ENCODE measurements around the gene CLEC20A. TPM values are rescaled to one million over a fixed set of nuclear protein-coding genes. Genes with fewer than 3 reads are reported as not detected.

CLEC20A gene
- total RNA-seq, 4 donors from 2014 or later: not detected

GRCh38 chr1:178461104-178461503, 35.7 kb downstream of the CLEC20A start:
- Histone ChIP-seq H3K9me3 (no peaks in the 10 kb centered on the region), H3K4me1 (no peaks in the 10 kb centered on the region), H3K27me3 (no peaks in the 10 kb centered on the region), H3K4me3 (no peak overlapping the region), H3K27ac (no peak overlapping the region), H3K36me3 (no peaks in the 10 kb centered on the region)
- TF ChIP-seq POLR2A (IDR thresholded peaks at IDR 0.05): no peak
- no peak for TF ChIP-seq CTCF (IDR thresholded peaks at IDR 0.05)
- intact Hi-C loops (cut with DNase I; ENCODE audit: low total_unique reads): no loop called here
- no peak for DNase-seq

DNA sequence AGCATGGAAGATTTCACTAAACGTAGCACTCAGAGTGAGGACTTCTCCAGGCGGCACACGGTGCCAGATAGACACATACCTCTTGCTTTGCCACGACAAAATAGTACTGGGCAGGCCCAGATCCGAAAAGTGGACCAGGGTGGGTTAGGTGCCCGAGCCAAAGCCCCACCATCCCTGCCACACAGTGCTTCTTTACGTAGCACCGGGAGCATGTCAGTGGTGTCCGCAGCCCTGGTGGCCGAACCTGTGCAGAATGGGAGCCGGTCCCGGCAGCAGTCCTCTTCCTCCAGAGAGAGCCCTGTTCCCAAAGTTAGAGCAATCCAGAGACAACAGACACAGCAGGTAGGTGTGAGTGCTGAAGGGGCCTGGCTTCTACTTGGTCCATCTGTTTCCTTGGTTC, 38.6 kb downstream of the CLEC20A start:
- no peaks in the 10 kb centered on the region for H3K9me3 ChIP-seq
- no peaks in the 10 kb centered on the region for H3K4me1 ChIP-seq
- intact Hi-C loops (cut with DNase I; ENCODE audit: low total_unique reads): no loop called here
- no peak for DNase-seq
- no peak overlapping the region for H3K4me3 ChIP-seq
- no peaks in the 10 kb centered on the region for H3K27me3 ChIP-seq
- H3K27ac ChIP-seq: no peak overlapping the region
- TF ChIP-seq POLR2A (IDR thresholded peaks at IDR 0.05): no peak
- no peak for TF ChIP-seq CTCF (IDR thresholded peaks at IDR 0.05)
- no peaks in the 10 kb centered on the region for H3K36me3 ChIP-seq

- DNase-seq: no peak
- H3K4me1 ChIP-seq: no peaks in the 10 kb centered on the region
- no peaks in the 10 kb centered on the region for H3K9me3 ChIP-seq
- TF ChIP-seq POLR2A (IDR thresholded peaks at IDR 0.05): no peak
- no peak overlapping the region for H3K4me3 ChIP-seq
- intact Hi-C loops (cut with DNase I; ENCODE audit: low total_unique reads): no loop called here
- H3K27ac ChIP-seq: no peak overlapping the region
- H3K27me3 ChIP-seq: no peaks in the 10 kb centered on the region
- no peaks in the 10 kb centered on the region for H3K36me3 ChIP-seq
Observed at GRCh38 chr1:178457651-178458050, 39.1 kb downstream of the CLEC20A start.

DNA sequence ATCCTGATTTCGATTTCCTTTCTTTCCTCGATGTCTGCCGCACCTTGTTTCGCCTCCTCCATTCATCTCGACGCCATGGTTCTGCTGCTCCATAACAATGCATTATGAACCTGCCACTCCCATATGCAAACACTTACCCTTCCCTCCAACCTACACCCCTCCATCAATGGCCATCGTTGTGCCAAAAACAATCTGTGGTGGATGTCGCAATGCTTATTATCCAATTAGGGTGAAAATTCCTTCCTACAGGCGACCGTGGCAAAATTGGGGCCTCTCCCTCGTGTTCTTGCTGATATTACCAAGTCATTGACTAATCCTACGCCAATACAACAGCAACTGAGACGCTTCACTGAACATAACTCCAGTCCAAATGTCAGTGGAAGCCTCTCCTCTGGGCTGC, 40.3 kb downstream of the CLEC20A start:
- Histone ChIP-seq H3K27ac (no peak overlapping the region), H3K27me3 (no peaks in the 10 kb centered on the region), H3K9me3 (no peaks in the 10 kb centered on the region), H3K4me3 (no peak overlapping the region), H3K36me3 (no peaks in the 10 kb centered on the region), H3K4me1 (no peaks in the 10 kb centered on the region)
- DNase-seq: no peak
- intact Hi-C loops (cut with DNase I; ENCODE audit: low total_unique reads): no loop called here
- TF ChIP-seq CTCF (IDR thresholded peaks at IDR 0.05) (no peak), POLR2A (IDR thresholded peaks at IDR 0.05) (no peak)

DNA sequence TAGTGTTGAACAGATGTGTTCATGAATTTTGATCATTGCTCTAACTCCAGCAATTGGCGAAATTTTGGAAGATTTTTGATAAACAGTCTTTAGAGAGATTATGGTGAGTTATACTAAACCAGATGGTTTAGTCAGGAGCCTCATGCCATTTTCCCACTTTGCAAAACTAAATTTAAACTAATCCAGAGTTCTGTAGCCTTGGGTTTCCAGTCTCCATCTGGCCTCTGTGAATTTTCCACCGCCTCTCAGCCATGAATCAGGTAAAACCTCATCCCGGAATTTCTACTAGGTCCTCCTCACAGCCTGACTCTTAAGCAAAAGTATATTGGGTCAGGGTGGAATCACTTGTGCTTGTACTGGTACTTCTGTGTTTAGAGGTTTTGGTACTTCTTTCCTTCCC, 44.8 kb downstream of the CLEC20A start:
- Histone ChIP-seq H3K4me3 (no peak overlapping the region), H3K4me1 (no peaks in the 10 kb centered on the region), H3K36me3 (no peaks in the 10 kb centered on the region), H3K9me3 (no peaks in the 10 kb centered on the region), H3K27ac (no peak overlapping the region), H3K27me3 (no peaks in the 10 kb centered on the region)
- no peak for DNase-seq
- TF ChIP-seq CTCF (IDR thresholded peaks at IDR 0.05) (no peak), POLR2A (IDR thresholded peaks at IDR 0.05) (no peak)
- intact Hi-C loops (cut with DNase I; ENCODE audit: low total_unique reads): no loop called here

- intact Hi-C loops (cut with DNase I; ENCODE audit: low total_unique reads): no loop called here
- Histone ChIP-seq H3K9me3 (no peaks in the 10 kb centered on the region), H3K36me3 (no peaks in the 10 kb centered on the region), H3K4me3 (no peak overlapping the region), H3K4me1 (no peaks in the 10 kb centered on the region), H3K27ac (no peak overlapping the region), H3K27me3 (no peaks in the 10 kb centered on the region)
- no peak for DNase-seq
- no peak for TF ChIP-seq CTCF (IDR thresholded peaks at IDR 0.05)
- no peak for TF ChIP-seq POLR2A (IDR thresholded peaks at IDR 0.05)
Observed at GRCh38 chr1:178451529-178451928, 45.2 kb downstream of the CLEC20A start.

All from uterus (tissue), 4 donors.